Right renal pelvis (tissue), 4 donors: ENCODE results near the gene GCM1. TPM values are rescaled to one million over a fixed set of nuclear protein-coding genes. Genes with fewer than 3 reads are reported as not detected.
"Not testable (repeated sequence)": the region's sequence is repeated elsewhere in the genome, so short reads cannot be mapped to it uniquely, and the experiment has no call there.

ENCODE experiments used
- DNase-seq, 4 donors: peaks; one replicate each; pipeline ENCODE4 v3.0.0-alpha.2; 2013; ENCODE audit warnings: low read depth in 4 of 4, low spot score in 3 of 4, missing footprints in 1 of 4
- polyA plus RNA-seq, 4 donors: library from polyadenylated mRNA; unstranded; fragments of 120-200 nt; gene quantifications; one replicate each; pipeline ENCODE4 v1.2.1, GENCODE V29; 2013; ENCODE audit not compliant: insufficient read length in 4 of 4

Gene GCM1
- polyA plus RNA-seq = under 1 TPM in 3 of 4 donors, not detected in 1; 0.09 to 0.24 (median 0.12) TPM

GRCh38 chr6:53148684-53149083 is at the start of gene GCM1:
Gene GCM1, minus strand, starts transcription at chr6:53148841. Its CDS starts 3,209 bp downstream, at chr6:53145632.
- no peak for DNase-seq

GRCh38 chr6:53197553-53197952 is 48.9 kb upstream of the GCM1 start:
- DNase-seq = no peak

- no peak for DNase-seq
These were observed 46.4 kb upstream of the GCM1 start for GRCh38 chr6:53195048-53195447.

GRCh38 chr6:53192682-53193188 is 44.1 kb upstream of the GCM1 start:
- DNase-seq = peak in 1 of 4 donors; percentile 15

GRCh38 chr6:53189554-53189953 is 40.9 kb upstream of the GCM1 start:
- DNase-seq = no peak

- no peak for DNase-seq
These were observed 40.2 kb upstream of the GCM1 start for GRCh38 chr6:53188833-53189232.

- no peak for DNase-seq
These were observed 32.0 kb upstream of the GCM1 start for GRCh38 chr6:53180678-53181077.

GRCh38 chr6:53179961-53180651 is 31.5 kb upstream of the GCM1 start:
- DNase-seq = no peak

- DNase-seq = no peak
These were observed 30.3 kb upstream of the GCM1 start for GRCh38 chr6:53178837-53179432.

- no peak for DNase-seq
These were observed 26.4 kb upstream of the GCM1 start for GRCh38 chr6:53175027-53175426.

GRCh38 chr6:53172468-53172803 is 23.8 kb upstream of the GCM1 start:
- DNase-seq = no peak

- peak; percentile 37 to 84 (median 65) for DNase-seq
These were observed 23.2 kb upstream of the GCM1 start for GRCh38 chr6:53171605-53172467.

GRCh38 chr6:53168516-53169267 is 20.1 kb upstream of the GCM1 start:
- DNase-seq = no peak

GRCh38 chr6:53165293-53165692 is 16.7 kb upstream of the GCM1 start:
- DNase-seq = no peak

- no peak for DNase-seq
These were observed 14.0 kb upstream of the GCM1 start for GRCh38 chr6:53162606-53163005.

- no peak for DNase-seq
These were observed 12.9 kb upstream of the GCM1 start for GRCh38 chr6:53161481-53162009.

GRCh38 chr6:53159558-53159957 is 10.9 kb upstream of the GCM1 start:
- no peak for DNase-seq

GRCh38 chr6:53158076-53158475 is 9.4 kb upstream of the GCM1 start:
- not testable (repeated sequence) for DNase-seq

GRCh38 chr6:53155279-53155678 is 6.6 kb upstream of the GCM1 start:
- DNase-seq = not testable (repeated sequence)

- no peak for DNase-seq
These were observed 6.2 kb upstream of the GCM1 start for GRCh38 chr6:53154794-53155193.
